Measurements from ENCODE around the gene PDZK1IP1. TPM values are rescaled to one million over a fixed set of nuclear protein-coding genes. Genes with fewer than 3 reads are reported as not detected.

The PDZK1IP1 gene
- total RNA-seq, 1 donor from 2014 or later: not detected

GRCh38 chr1:47210666-47211065 lies 20.8 kb upstream of the PDZK1IP1 start:
- TF ChIP-seq CTCF (IDR thresholded peaks at IDR 0.05): no peak
- H3K9me3 Mint-ChIP-seq (ENCODE audit: unreplicated experiment): no peaks in the 10 kb centered on the region
- H3K27ac Mint-ChIP-seq (ENCODE audit: unreplicated experiment): no peak overlapping the region
- no peak overlapping the region for H3K4me3 Mint-ChIP-seq (ENCODE audit: unreplicated experiment)
- no peaks in the 10 kb centered on the region for H3K36me3 Mint-ChIP-seq (ENCODE audit: unreplicated experiment)
- no peak for DNase-seq (ENCODE audit: extremely low spot score, unreplicated experiment)
- H3K4me1 Mint-ChIP-seq (ENCODE audit: unreplicated experiment): no peaks in the 10 kb centered on the region
- H3K27me3 Mint-ChIP-seq (ENCODE audit: unreplicated experiment): peaks cover 25% of the 10 kb centered on the region

- DNase-seq (ENCODE audit: extremely low spot score, unreplicated experiment): no peak
- no peak for TF ChIP-seq CTCF (IDR thresholded peaks at IDR 0.05)
- H3K36me3 Mint-ChIP-seq (ENCODE audit: unreplicated experiment): no peaks in the 10 kb centered on the region
- H3K4me1 Mint-ChIP-seq (ENCODE audit: unreplicated experiment): no peaks in the 10 kb centered on the region
- no peak overlapping the region for H3K4me3 Mint-ChIP-seq (ENCODE audit: unreplicated experiment)
- peaks cover 25% of the 10 kb centered on the region for H3K27me3 Mint-ChIP-seq (ENCODE audit: unreplicated experiment)
- H3K9me3 Mint-ChIP-seq (ENCODE audit: unreplicated experiment): no peaks in the 10 kb centered on the region
- no peak overlapping the region for H3K27ac Mint-ChIP-seq (ENCODE audit: unreplicated experiment)
Observed at GRCh38 chr1:47209725-47210325, 20.0 kb upstream of the PDZK1IP1 start.

- Mint-ChIP-seq H3K9me3 (ENCODE audit: unreplicated experiment) (no peaks in the 10 kb centered on the region), H3K4me1 (ENCODE audit: unreplicated experiment) (no peaks in the 10 kb centered on the region), H3K27ac (ENCODE audit: unreplicated experiment) (no peak overlapping the region), H3K27me3 (ENCODE audit: unreplicated experiment) (peaks cover 30% of the 10 kb centered on the region), H3K4me3 (ENCODE audit: unreplicated experiment) (no peak overlapping the region), H3K36me3 (ENCODE audit: unreplicated experiment) (no peaks in the 10 kb centered on the region)
- no peak for TF ChIP-seq CTCF (IDR thresholded peaks at IDR 0.05)
- DNase-seq (ENCODE audit: extremely low spot score, unreplicated experiment): no peak
Observed at GRCh38 chr1:47209091-47209490, 19.3 kb upstream of the PDZK1IP1 start.

- Mint-ChIP-seq H3K27ac (ENCODE audit: unreplicated experiment) (no peak overlapping the region), H3K9me3 (ENCODE audit: unreplicated experiment) (peaks cover 5% of the 10 kb centered on the region), H3K4me1 (ENCODE audit: unreplicated experiment) (no peaks in the 10 kb centered on the region), H3K27me3 (ENCODE audit: unreplicated experiment) (peaks cover 37% of the 10 kb centered on the region), H3K4me3 (ENCODE audit: unreplicated experiment) (no peak overlapping the region), H3K36me3 (ENCODE audit: unreplicated experiment) (peaks cover 2% of the 10 kb centered on the region)
- TF ChIP-seq CTCF (IDR thresholded peaks at IDR 0.05): no peak
- DNase-seq (ENCODE audit: extremely low spot score, unreplicated experiment): no peak
Observed at GRCh38 chr1:47208374-47208850, 18.6 kb upstream of the PDZK1IP1 start.

GRCh38 chr1:47207803-47208373 lies 18.1 kb upstream of the PDZK1IP1 start:
- peaks cover 2% of the 10 kb centered on the region for H3K36me3 Mint-ChIP-seq (ENCODE audit: unreplicated experiment)
- H3K4me1 Mint-ChIP-seq (ENCODE audit: unreplicated experiment): no peaks in the 10 kb centered on the region
- no peak for TF ChIP-seq CTCF (IDR thresholded peaks at IDR 0.05)
- peaks cover 42% of the 10 kb centered on the region for H3K27me3 Mint-ChIP-seq (ENCODE audit: unreplicated experiment)
- peaks cover 10% of the 10 kb centered on the region for H3K9me3 Mint-ChIP-seq (ENCODE audit: unreplicated experiment)
- no peak overlapping the region for H3K4me3 Mint-ChIP-seq (ENCODE audit: unreplicated experiment)
- no peak overlapping the region for H3K27ac Mint-ChIP-seq (ENCODE audit: unreplicated experiment)
- DNase-seq (ENCODE audit: extremely low spot score, unreplicated experiment): no peak

Data from osteocyte (in vitro differentiated cells).